ENCODE data around the gene KLKB1.

DNA sequence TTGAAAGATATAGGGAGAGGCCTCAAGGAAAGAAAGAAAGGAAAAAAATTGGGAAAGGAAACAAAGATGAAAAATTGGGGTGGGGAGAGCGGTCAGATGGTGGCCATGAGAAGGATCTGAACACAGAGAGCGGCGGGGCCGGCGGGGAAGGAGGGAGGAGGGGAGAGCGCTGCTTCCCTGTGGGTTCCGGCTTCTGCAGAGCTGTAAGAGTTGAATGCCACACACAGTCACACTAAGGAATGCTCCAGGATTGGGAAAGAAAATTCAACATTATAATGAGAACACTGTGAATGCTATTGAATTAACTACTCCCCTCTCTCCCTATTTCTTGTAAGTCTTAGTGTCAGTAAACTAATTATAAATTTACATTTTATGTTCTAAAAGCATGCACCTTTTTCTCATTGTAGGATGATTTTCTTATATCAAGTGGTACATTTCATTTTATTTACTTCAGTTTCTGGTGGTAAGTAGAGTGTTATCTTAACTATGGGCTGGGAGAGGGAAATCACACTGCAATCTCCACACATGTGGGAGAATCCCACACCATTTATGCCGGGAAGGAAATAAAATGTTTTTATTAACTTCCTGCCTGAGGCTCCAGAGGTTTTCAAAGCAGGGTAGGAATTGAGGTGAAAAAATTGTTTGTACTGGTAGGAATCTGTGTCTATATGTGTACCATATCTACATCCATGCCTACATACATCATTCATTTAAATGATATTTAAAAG, 39.6 kb downstream of the KLKB1 start:
- TF ChIP-seq CTCF (IDR thresholded peaks at IDR 0.05; ENCODE audit: insufficient read depth, low read depth, low read length): no peak
- no peak for TF ChIP-seq EZH2 (IDR thresholded peaks at IDR 0.05; ENCODE audit: insufficient read depth, low read length)

All from astrocyte (in vitro differentiated cells and primary cell).